IPS-18a (cell line): Measurements from ENCODE around the gene PRR5.

ENCODE experiments used
- H3K27ac ChIP-seq: one replicate; pipeline ENCODE4 v1.5.1; 2013; ENCODE audit warnings: low read length
- H3K27me3 ChIP-seq: one replicate; pipeline ENCODE4 v1.6.1; 2013; ENCODE audit warnings: mild to moderate bottlenecking, low read length; ENCODE audit not compliant: control insufficient read depth, insufficient read depth
- H3K36me3 ChIP-seq: one replicate; pipeline ENCODE4 v1.6.1; 2013; ENCODE audit warnings: low read depth, low read length; ENCODE audit not compliant: control insufficient read depth
- H3K4me1 ChIP-seq: one replicate; pipeline ENCODE4 v1.6.1; 2013; ENCODE audit warnings: low read depth, low read length; ENCODE audit not compliant: control insufficient read depth
- H3K4me3 ChIP-seq: one replicate; pipeline ENCODE4 v1.5.1; 2013; ENCODE audit warnings: low read length
- H3K9ac ChIP-seq: one replicate; pipeline ENCODE4 v1.6.1; 2013; ENCODE audit warnings: mild to moderate bottlenecking, low read length, moderate library complexity
- H3K9me3 ChIP-seq: one replicate; pipeline ENCODE4 v1.6.1; 2013; ENCODE audit warnings: low read depth, low read length; ENCODE audit not compliant: control insufficient read depth

Gene PRR5

GRCh38 chr22:44724859-44725258 is 22.9 kb downstream of the PRR5 start:
- Histone ChIP-seq H3K9ac (no peak overlapping the region), H3K27ac (no peak overlapping the region), H3K9me3 (no peaks in the 10 kb centered on the region), H3K27me3 (no peaks in the 10 kb centered on the region), H3K4me1 (peaks cover 9% of the 10 kb centered on the region), H3K36me3 (no peaks in the 10 kb centered on the region), H3K4me3 (no peak overlapping the region)

- Histone ChIP-seq H3K36me3 (no peaks in the 10 kb centered on the region), H3K4me3 (no peak overlapping the region), H3K27me3 (no peaks in the 10 kb centered on the region), H3K4me1 (peaks cover 3% of the 10 kb centered on the region), H3K9me3 (no peaks in the 10 kb centered on the region), H3K9ac (no peak overlapping the region), H3K27ac (no peak overlapping the region)
These were observed 24.4 kb downstream of the PRR5 start for GRCh38 chr22:44726439-44726838.

- Histone ChIP-seq H3K9me3 (no peaks in the 10 kb centered on the region), H3K9ac (no peak overlapping the region), H3K27me3 (no peaks in the 10 kb centered on the region), H3K4me1 (no peaks in the 10 kb centered on the region), H3K4me3 (no peak overlapping the region), H3K36me3 (no peaks in the 10 kb centered on the region), H3K27ac (no peak overlapping the region)
These were observed 25.1 kb downstream of the PRR5 start for GRCh38 chr22:44727148-44727547.

GRCh38 chr22:44727709-44728108 is 25.7 kb downstream of the PRR5 start:
- Histone ChIP-seq H3K4me1 (no peaks in the 10 kb centered on the region), H3K36me3 (no peaks in the 10 kb centered on the region), H3K9ac (no peak overlapping the region), H3K4me3 (no peak overlapping the region), H3K27ac (no peak overlapping the region), H3K9me3 (no peaks in the 10 kb centered on the region), H3K27me3 (no peaks in the 10 kb centered on the region)

GRCh38 chr22:44728761-44729324 is 26.8 kb downstream of the PRR5 start:
- Histone ChIP-seq H3K4me1 (no peaks in the 10 kb centered on the region), H3K9me3 (no peaks in the 10 kb centered on the region), H3K27me3 (no peaks in the 10 kb centered on the region), H3K27ac (no peak overlapping the region), H3K9ac (no peak overlapping the region), H3K4me3 (no peak overlapping the region), H3K36me3 (no peaks in the 10 kb centered on the region)

- Histone ChIP-seq H3K9ac (no peak overlapping the region), H3K27me3 (no peaks in the 10 kb centered on the region), H3K4me3 (no peak overlapping the region), H3K4me1 (no peaks in the 10 kb centered on the region), H3K36me3 (no peaks in the 10 kb centered on the region), H3K27ac (no peak overlapping the region), H3K9me3 (no peaks in the 10 kb centered on the region)
These were observed 27.5 kb downstream of the PRR5 start for GRCh38 chr22:44729391-44730021.

- no peak overlapping the region for H3K4me3 ChIP-seq
- no peaks in the 10 kb centered on the region for H3K9me3 ChIP-seq
- H3K36me3 ChIP-seq, result no peaks in the 10 kb centered on the region
- no peak overlapping the region for H3K27ac ChIP-seq
- no peaks in the 10 kb centered on the region for H3K4me1 ChIP-seq
- no peaks in the 10 kb centered on the region for H3K27me3 ChIP-seq
- no peak overlapping the region for H3K9ac ChIP-seq
These were observed 28.0 kb downstream of the PRR5 start for GRCh38 chr22:44730022-44730393.

GRCh38 chr22:44730490-44731356 is 28.7 kb downstream of the PRR5 start:
- Histone ChIP-seq H3K9me3 (no peaks in the 10 kb centered on the region), H3K27me3 (no peaks in the 10 kb centered on the region), H3K4me1 (no peaks in the 10 kb centered on the region), H3K27ac (no peak overlapping the region), H3K9ac (no peak overlapping the region), H3K36me3 (no peaks in the 10 kb centered on the region), H3K4me3 (no peak overlapping the region)

GRCh38 chr22:44731357-44731970 is 29.5 kb downstream of the PRR5 start:
- no peaks in the 10 kb centered on the region for H3K36me3 ChIP-seq
- no peak overlapping the region for H3K27ac ChIP-seq
- H3K4me3 ChIP-seq, result no peak overlapping the region
- no peaks in the 10 kb centered on the region for H3K4me1 ChIP-seq
- H3K9ac ChIP-seq, result no peak overlapping the region
- H3K27me3 ChIP-seq, result no peaks in the 10 kb centered on the region
- H3K9me3 ChIP-seq, result no peaks in the 10 kb centered on the region

GRCh38 chr22:44732017-44732561 is 30.1 kb downstream of the PRR5 start:
- no peak overlapping the region for H3K4me3 ChIP-seq
- no peaks in the 10 kb centered on the region for H3K27me3 ChIP-seq
- H3K36me3 ChIP-seq, result no peaks in the 10 kb centered on the region
- no peak overlapping the region for H3K9ac ChIP-seq
- H3K27ac ChIP-seq, result no peak overlapping the region
- H3K9me3 ChIP-seq, result no peaks in the 10 kb centered on the region
- no peaks in the 10 kb centered on the region for H3K4me1 ChIP-seq

GRCh38 chr22:44732661-44733060 is 30.7 kb downstream of the PRR5 start:
- Histone ChIP-seq H3K4me1 (peaks cover 2% of the 10 kb centered on the region), H3K27me3 (no peaks in the 10 kb centered on the region), H3K9ac (no peak overlapping the region)

More at GRCh38 chr22:44732661-44733060, 30.7 kb downstream of the PRR5 start:
- H3K27ac ChIP-seq, result no peak overlapping the region
- no peaks in the 10 kb centered on the region for H3K9me3 ChIP-seq
- no peak overlapping the region for H3K4me3 ChIP-seq
- H3K36me3 ChIP-seq, result no peaks in the 10 kb centered on the region
